RWPE1 (cell line): Measurements from ENCODE around the gene KRT17.

ENCODE experiments used
- CTCF ChIA-PET: fragments of 350-600 bp; sonication (Branson Sonifier 250); formaldehyde crosslinking; extraction: SDS; loops from one replicate; lab custom pipeline; 2021; lab: Yijun Ruan, JAX
- POLR2A ChIA-PET: fragments of 400-600 bp; formaldehyde crosslinking; extraction: SDS; loops from one replicate; lab custom pipeline; 2020; ENCODE audit warnings: antibody characterized with exemption; ENCODE audit not compliant: low non-redundant PET; lab: Yijun Ruan, JAX
- DNase-seq: peaks from one replicate; pipeline ENCODE4 v3.0.0; 2012; ENCODE audit warnings: low spot score
- H3K27ac ChIP-seq: fragments of 450-650 bp; 2 replicates; pipeline ENCODE4 v1.5.1; 2017
- TF ChIP-seq, protein P1 (sequence below): fragments of 450-650 bp; conservative IDR thresholded peaks from 2 replicates; pipeline ENCODE4 v1.5.1; 2017; ENCODE audit warnings: low read depth, mild to moderate bottlenecking

KRT17 gene

DNA sequence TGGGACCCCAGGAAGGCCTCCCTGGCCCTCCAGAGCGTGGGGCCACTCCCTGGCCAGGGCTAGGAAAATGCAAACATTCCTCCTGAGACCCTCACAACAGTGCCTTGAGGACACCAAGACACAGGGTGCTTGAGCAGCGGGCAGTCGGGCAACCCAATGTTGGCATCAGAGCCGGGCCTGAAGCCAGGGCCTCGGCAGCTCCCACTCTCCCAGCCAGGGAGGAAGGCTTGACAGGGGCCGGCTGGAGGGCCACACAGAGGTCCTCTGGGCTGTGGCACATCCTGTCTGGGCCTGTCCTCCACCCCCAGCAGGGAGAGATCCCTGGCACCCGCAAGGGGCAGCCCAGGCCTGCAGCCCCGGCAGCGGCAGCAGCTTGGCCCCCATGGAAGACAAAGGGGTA is 12.3 kb upstream of the KRT17 start:
- no peak for DNase-seq
- peak overlapping the region; percentile 56 for H3K27ac ChIP-seq
- CTCF ChIA-PET: interaction anchor here (0.8 to 3.2 kb wide), 2 partner anchors 12 to 26 kb away, joined by 3 to 13 read pairs; no protein-coding TSS in a partner anchor
- TF ChIP-seq, protein P1, sequence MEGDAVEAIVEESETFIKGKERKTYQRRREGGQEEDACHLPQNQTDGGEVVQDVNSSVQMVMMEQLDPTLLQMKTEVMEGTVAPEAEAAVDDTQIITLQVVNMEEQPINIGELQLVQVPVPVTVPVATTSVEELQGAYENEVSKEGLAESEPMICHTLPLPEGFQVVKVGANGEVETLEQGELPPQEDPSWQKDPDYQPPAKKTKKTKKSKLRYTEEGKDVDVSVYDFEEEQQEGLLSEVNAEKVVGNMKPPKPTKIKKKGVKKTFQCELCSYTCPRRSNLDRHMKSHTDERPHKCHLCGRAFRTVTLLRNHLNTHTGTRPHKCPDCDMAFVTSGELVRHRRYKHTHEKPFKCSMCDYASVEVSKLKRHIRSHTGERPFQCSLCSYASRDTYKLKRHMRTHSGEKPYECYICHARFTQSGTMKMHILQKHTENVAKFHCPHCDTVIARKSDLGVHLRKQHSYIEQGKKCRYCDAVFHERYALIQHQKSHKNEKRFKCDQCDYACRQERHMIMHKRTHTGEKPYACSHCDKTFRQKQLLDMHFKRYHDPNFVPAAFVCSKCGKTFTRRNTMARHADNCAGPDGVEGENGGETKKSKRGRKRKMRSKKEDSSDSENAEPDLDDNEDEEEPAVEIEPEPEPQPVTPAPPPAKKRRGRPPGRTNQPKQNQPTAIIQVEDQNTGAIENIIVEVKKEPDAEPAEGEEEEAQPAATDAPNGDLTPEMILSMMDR: no peak
- POLR2A ChIA-PET: interaction anchor here (0.6 kb wide), 1 partner anchor 55 kb away, joined by 4 read pairs; no protein-coding TSS in a partner anchor

- peak overlapping the region; percentile 56 for H3K27ac ChIP-seq
- ChIA-PET POLR2A (no interaction called here), CTCF (interaction anchor here (1.0 to 3.2 kb wide), 3 partner anchors 13 to 86 kb away, joined by 3 to 13 read pairs (median 3); no protein-coding TSS in a partner anchor)
- TF ChIP-seq, protein P1: no peak
- no peak for DNase-seq
Measured at GRCh38 chr17:41635121-41636097, 11.0 kb upstream of the KRT17 start.

DNA sequence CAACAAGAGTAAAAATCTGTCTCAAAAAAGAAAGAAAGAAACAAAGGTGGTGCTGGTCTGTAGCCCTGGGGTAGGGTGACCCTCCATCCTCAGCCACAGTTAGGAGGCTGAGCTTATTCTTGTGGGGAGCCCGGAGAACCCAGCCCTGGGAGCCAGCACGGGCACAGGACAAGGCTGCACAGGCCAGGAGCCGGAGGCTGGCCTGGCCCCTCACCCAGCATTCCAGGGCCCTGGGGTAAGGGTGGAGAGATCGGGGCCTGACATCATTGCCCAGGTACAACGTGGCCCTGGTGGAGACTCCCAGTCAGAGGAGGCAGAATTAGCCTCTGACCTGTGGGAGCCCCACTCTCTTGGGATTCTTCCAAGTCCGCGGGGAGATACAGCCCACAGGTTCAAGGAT is 10.3 kb upstream of the KRT17 start:
- H3K27ac ChIP-seq: peak overlapping the region; percentile 56
- no peak for DNase-seq
- POLR2A ChIA-PET: interaction anchor here (0.6 kb wide), 1 partner anchor 987 kb away, joined by 3 read pairs; the partner anchor contains the start of gene SMARCE1
- CTCF ChIA-PET: interaction anchor here (1.4 to 3.2 kb wide), 2 partner anchors 14 to 85 kb away, joined by 3 to 13 read pairs; no protein-coding TSS in a partner anchor
- TF ChIP-seq, protein P1: no peak

- TF ChIP-seq, protein P1: no peak
- H3K27ac ChIP-seq: peak overlapping the region; percentile 56
- no peak for DNase-seq
- POLR2A ChIA-PET: no interaction called here
- CTCF ChIA-PET: no interaction called here
Measured at GRCh38 chr17:41633556-41634199, 9.3 kb upstream of the KRT17 start.

DNA sequence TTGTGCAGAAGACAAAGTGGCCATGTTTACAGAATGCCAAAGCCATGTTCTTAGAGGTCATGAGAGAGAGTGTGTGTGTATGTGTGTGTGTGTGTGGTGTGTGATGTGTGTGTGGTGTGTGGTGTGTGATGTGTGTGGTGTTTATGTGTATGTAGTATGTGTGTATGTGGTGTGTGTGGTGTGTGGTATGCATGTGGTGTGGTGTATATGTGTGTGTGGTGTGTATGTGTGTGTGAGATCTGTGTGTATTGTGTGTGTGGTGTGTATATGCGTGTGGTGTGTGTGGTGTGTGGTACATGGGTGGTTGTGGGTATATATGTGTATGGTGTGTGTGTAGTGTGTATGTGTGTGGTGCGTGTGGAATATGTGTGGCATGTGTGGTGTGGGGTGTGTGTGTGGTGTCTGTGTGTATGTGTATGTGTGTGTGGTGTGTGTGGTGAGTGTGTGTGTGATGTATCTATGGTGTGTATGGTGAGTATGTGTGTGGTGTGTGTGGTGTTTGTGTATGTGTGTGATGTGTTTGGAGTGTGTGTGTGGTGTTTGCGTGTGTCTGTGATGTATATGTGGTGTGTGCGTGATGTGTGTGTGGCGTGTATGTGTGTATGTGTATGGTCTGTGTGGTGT is 8.2 kb upstream of the KRT17 start:
- H3K27ac ChIP-seq: peak overlapping the region; percentile 32
- TF ChIP-seq, protein P1: no peak
- no peak for DNase-seq
- ChIA-PET CTCF (no interaction called here), POLR2A (no interaction called here)

GRCh38 chr17:41631898-41632285 is 7.5 kb upstream of the KRT17 start:
- DNase-seq: no peak
- H3K27ac ChIP-seq: peak overlapping the region; percentile 32
- CTCF ChIA-PET: no interaction called here
- POLR2A ChIA-PET: no interaction called here
- TF ChIP-seq, protein P1: no peak
